GM21529 (cell line): Measurements from ENCODE around the gene OR7D2.

ENCODE experiments used
- ATAC-seq: cut with Tn5 transposase; IDR thresholded peaks from one replicate; pipeline ENCODE4 v1.9.1; 2021; ENCODE audit not compliant: unreplicated experiment

OR7D2 gene

GRCh38 chr19:9178901-9179300 is at the start of gene OR7D2:
OR7D2 (plus strand) TSS chr19:9178979; CDS start chr19:9185782, 6,803 bp downstream.
- ATAC-seq: no peak

DNA sequence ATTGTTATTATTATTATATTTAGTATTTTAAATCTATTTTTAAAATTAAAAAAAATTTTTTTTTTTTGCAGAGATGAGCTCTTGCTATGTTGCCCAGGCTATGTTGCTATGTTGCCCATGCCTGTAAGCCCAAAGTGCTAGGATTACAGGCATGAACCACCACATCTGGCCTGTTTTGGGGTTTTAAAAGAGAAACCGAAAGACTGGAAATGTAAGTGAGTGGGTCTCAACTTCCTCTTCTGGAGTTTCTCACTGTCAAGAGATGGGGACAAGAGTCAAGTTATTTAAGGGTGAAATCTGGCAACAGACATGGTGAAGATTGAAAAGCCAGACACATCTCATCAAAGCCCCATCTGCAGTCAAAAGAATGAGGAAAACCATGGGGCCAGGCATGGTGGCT is 47.8 kb upstream of the OR7D2 start:
- ATAC-seq: no peak

- ATAC-seq: no peak
These were observed 46.4 kb upstream of the OR7D2 start for GRCh38 chr19:9132422-9132821.

DNA sequence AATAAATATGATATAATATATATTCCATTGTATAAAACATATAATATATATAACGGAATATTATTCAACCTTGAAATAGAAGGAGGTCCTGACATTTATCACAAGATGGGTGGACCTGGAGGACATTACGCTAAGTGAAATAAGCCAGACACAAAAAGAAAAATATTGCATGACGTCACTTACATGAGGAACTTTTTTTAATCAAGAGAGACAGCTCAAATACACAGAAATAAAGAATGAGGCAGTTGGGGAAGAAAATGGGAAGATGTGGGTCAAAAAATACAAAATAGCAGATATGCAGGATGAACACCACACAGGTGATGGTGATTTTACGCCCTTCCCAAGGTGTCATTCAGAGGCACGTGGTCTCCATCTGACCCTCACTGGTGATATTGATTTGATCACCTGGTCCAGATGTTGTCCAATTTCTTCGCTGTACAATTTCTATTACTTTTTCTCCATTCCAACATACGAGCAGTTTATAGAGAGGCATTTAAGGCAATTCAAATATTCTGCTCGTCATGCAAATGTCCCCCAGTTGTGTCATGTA is 39.1 kb upstream of the OR7D2 start:
- no peak for ATAC-seq

DNA sequence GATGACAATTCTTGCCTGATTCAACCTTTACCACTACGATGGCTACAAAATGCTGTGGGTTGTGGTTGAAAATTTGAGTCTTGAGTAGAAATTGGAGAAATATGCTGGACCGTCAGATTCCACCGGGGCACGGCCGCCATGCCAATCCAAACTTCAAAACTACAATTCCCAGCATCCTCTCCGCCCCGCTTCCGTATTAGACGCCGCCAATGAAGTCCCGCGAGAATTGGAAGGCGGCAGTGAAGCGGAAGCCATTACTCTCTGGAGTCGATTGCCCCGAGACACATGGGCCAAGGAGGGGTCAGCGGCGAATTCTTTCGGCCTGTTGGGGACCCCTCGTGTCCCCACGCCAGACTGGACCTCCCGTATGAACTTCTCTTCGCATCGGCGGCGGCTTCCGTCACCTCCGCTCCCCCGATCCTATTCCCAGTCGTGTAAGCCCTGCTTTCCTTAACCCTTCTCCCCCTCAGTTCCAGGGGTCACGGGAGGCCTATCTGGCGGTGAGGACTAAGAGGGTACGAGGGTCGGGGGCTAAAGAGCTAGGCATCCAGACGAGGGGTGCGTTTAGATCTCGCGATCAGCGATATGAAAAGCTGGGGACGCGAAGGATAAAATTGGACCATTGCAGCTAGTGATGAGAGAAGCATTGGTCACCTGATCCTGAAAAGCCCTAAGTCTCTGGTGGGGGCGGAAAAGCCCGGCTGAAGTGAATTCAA is 38.5 kb upstream of the OR7D2 start, which contains the start of gene ZNF317:
TSS of gene ZNF317 (plus strand) at position 239 of the 716 bp plus-strand sequence. CDS start 15,620 bp downstream, outside the sequence.
- ATAC-seq: peak; percentile 97

GRCh38 chr19:9144920-9145319 is 33.9 kb upstream of the OR7D2 start:
- ATAC-seq: no peak

GRCh38 chr19:9146882-9147281 is 31.9 kb upstream of the OR7D2 start:
- no peak for ATAC-seq

GRCh38 chr19:9148697-9149096 is 30.1 kb upstream of the OR7D2 start:
- no peak for ATAC-seq

DNA sequence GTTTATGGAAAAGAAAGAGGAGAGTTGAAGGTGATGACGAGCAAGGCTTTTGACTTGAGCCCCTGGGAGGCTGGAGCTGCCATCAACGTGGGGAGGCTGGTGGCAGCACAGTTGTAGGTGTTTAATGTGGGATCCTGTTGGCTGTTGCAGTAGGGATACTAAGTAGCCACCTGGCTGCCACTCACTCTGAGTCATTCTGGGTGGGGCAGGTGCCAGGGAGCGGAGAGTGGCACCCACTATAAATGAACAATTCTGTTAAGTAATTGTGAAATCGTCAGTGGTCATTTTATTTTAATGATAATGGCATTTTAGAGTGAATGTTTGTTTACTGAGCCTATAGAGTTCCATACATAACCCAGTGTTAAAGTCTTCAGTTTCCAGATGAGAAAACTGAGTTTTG is 28.8 kb upstream of the OR7D2 start:
- ATAC-seq: no peak

DNA sequence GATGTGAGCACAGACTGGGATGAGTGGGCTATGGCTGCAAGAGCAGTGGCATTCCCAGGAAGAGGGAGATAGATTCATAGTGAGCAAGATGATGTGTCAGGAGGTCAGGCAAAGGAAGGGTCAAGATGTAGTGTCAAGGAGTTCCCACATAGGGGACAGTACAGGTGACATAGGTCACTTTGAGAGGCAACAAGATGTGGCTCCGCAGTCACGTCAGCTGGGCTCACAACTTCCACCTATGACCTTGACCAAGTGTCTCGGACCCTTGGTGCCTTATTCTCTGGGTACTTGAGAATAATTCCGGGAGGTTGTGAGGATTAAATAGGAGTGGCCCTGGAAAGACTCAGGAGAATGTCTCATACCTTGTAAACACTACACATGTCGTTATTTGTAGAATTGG is 28.1 kb upstream of the OR7D2 start:
- ATAC-seq: no peak

DNA sequence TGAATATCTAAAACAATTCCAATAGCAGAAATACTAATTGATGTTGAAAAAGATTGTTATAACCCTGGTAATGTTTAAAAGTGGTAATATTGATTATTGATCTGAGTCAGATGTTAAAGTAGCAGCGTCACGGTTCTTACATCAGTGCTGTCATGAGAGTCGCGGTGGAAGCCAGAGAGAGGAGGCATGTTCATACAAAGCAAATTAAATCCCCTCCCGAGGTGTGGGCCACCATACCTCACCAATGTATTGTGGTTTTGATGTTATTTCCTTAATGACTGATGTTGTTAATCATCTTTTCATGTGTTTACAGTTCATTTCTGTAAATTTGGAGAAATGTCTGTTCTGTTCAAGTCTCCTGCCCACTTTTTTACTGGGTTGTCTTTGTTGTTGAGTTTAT is 27.4 kb upstream of the OR7D2 start:
- ATAC-seq: no peak

DNA sequence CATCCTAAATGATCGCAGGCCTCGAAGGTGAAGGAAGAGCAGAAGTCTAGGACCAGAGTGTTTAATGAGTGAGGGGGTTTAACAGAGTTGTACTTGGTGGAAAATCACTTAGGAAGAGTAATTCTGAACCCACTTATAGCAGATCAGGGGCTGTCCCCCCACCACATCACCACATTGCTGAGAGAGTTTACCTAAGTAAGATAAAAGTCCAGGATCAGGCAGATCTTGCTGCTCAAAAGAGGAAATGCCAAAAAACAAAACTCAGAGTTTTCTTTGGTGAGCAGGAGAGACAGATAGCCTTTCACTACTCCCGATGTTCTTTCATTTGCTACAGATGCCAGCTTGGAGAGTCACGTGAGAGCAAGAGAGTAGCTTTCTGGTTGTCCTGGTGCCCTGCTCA is 23.2 kb upstream of the OR7D2 start:
- ATAC-seq: no peak

- ATAC-seq: no peak
These were observed 22.5 kb upstream of the OR7D2 start for GRCh38 chr19:9156304-9156703.

GRCh38 chr19:9159891-9160290 is 18.9 kb upstream of the OR7D2 start:
- ATAC-seq: no peak

DNA sequence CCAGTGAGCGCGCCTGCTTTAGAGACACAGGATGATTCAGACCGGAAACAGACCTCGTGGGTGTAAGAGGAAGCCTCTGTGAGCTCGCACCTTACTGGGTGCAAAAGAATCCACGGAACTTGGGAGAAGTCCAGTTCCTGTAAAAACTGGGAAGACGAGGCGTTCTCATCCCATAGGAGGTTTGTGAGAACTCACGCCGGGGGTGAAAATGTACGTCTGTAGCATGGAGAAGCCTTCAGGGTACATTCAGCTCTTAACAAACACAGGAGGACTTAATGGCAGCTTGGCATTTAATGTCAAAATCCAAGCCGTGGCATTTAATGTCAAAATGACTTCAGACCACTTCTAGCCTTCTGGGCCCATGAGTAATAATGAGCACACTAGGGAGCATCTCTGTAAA is 17.4 kb upstream of the OR7D2 start:
- no peak for ATAC-seq

GRCh38 chr19:9165261-9165660 is 13.5 kb upstream of the OR7D2 start:
- ATAC-seq: no peak

GRCh38 chr19:9166846-9167245 is 11.9 kb upstream of the OR7D2 start:
- no peak for ATAC-seq

DNA sequence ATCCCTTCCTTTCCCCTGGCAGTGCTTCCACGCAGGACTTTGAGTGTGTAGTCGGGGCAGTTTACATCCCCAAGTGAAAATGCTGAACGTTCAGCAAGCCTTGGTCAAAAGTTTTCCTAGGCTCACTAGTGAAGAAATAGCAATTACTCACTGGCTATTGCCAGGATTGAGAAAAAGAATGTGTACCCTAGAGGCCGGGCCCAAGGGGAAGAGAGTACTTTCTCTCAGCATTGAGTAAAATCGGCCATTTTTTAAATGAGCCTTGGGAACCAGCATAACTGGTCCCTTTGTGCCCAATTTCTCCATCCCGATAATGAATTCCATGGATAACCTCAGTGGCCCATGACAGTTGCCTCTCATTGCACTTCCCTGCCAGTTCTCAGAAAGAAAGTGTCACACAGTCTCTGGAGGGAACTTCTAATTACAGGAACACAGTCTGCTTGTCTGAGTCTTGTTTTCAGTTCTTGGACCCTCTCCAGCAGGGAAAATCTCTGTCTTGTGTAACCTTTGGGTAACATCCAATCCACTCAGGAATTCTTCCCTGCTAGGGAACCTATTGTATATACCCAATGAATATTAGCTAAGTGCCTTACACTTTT is 7.3 kb upstream of the OR7D2 start:
- ATAC-seq: no peak

GRCh38 chr19:9175326-9175725 is 3.5 kb upstream of the OR7D2 start:
- ATAC-seq: no peak

GRCh38 chr19:9183000-9183399 is 4.2 kb downstream of the OR7D2 start:
- no peak for ATAC-seq

DNA sequence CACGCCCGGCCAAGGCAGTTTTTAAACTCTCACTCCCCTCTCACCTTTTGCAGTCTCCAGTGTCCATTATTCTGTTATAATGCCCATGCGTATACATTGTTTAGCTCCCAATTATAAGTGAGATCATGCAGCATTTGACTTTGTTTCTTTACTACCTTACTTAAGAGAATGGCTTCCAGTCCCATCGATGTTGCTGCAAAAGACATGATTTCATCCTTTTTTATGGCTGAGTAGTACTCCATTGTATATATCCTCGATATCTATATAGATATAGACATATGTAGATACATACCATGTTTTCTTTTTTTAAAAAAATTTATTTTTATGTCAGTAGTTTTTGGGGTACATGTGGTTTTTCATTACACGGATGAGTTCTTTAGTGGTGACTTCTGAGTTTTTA is 8.4 kb downstream of the OR7D2 start:
- ATAC-seq: no peak

GRCh38 chr19:9189535-9189934 is 10.8 kb downstream of the OR7D2 start:
- ATAC-seq: no peak
